Measurements from ENCODE around the gene CAPN13. TPM values are rescaled to one million over a fixed set of nuclear protein-coding genes. Genes with fewer than 3 reads are reported as not detected.

CAPN13 gene
- total and polyA plus RNA-seq, 10 donors, result 0.09 to 1.1 (median 0.36) TPM; not detected in 4

DNA sequence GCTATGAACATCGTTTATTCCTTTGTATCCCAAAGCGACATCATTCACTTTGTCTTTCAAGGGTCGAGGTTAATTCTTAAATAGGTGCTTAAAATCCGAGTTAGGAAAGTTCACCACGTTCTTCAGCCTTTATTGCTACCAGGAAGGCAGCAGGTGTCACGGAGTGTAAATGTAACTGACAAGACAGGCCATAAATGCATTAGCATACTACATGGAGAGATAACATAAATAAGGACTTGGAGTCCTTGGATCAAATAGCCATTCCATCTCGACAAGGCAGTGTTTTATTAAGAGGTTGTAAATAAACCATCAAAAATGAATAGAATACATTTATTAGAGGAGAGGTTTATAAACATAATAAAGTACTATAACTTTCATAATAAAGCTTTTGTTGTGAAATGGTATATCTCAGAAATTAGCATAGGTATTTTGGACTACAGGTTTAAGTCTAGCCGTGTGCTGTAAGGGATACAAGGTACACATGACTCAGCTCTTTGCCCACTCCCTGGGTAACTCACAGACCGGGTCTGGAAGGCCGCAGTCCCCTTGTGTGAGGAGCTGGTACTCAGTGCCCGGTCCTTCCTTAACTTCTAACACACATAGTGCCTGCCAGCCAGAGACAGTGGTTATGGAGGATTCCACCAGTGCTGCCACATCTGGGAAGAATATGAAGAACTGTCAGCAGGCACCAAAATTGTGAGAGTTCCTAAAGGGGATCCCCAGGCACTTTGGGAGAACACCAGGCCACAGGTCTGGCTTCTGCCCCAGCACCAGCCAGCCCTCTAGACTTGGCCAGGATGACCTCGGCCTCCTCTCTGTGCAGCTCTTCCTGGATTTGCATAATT lies 29.4 kb downstream of the CAPN13 start:
- DNase-seq, result no peak
- H3K4me1 ChIP-seq, result peaks cover 0 to 7% (median 0%) of the 10 kb centered on the region in 6 donors
- intact Hi-C loops (cut with DNase I; ENCODE audit: low total_unique reads), result no loop called here
- H3K4me3 ChIP-seq, result no peak overlapping the region
- H3K36me3 ChIP-seq, result no peaks in the 10 kb centered on the region
- peaks cover 0 to 6% (median 0%) of the 10 kb centered on the region in 7 donors for H3K27me3 ChIP-seq (replicated peaks in 1 of 7)
- H3K9me3 ChIP-seq, result no peaks in the 10 kb centered on the region
- TF ChIP-seq, protein P1, sequence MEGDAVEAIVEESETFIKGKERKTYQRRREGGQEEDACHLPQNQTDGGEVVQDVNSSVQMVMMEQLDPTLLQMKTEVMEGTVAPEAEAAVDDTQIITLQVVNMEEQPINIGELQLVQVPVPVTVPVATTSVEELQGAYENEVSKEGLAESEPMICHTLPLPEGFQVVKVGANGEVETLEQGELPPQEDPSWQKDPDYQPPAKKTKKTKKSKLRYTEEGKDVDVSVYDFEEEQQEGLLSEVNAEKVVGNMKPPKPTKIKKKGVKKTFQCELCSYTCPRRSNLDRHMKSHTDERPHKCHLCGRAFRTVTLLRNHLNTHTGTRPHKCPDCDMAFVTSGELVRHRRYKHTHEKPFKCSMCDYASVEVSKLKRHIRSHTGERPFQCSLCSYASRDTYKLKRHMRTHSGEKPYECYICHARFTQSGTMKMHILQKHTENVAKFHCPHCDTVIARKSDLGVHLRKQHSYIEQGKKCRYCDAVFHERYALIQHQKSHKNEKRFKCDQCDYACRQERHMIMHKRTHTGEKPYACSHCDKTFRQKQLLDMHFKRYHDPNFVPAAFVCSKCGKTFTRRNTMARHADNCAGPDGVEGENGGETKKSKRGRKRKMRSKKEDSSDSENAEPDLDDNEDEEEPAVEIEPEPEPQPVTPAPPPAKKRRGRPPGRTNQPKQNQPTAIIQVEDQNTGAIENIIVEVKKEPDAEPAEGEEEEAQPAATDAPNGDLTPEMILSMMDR (IDR thresholded peaks at IDR 0.05 in 8 of 11, conservative IDR thresholded peaks at IDR 0.05 in 3 of 11), result no peak
- no peak for TF ChIP-seq POLR2AphosphoS5 (IDR thresholded peaks at IDR 0.05)
- WGBS, 5 donors, result 80 to 90% (median 86%) methylated on average over 12 of the region's 12 CpGs
- no peak overlapping the region for H3K27ac ChIP-seq

DNA sequence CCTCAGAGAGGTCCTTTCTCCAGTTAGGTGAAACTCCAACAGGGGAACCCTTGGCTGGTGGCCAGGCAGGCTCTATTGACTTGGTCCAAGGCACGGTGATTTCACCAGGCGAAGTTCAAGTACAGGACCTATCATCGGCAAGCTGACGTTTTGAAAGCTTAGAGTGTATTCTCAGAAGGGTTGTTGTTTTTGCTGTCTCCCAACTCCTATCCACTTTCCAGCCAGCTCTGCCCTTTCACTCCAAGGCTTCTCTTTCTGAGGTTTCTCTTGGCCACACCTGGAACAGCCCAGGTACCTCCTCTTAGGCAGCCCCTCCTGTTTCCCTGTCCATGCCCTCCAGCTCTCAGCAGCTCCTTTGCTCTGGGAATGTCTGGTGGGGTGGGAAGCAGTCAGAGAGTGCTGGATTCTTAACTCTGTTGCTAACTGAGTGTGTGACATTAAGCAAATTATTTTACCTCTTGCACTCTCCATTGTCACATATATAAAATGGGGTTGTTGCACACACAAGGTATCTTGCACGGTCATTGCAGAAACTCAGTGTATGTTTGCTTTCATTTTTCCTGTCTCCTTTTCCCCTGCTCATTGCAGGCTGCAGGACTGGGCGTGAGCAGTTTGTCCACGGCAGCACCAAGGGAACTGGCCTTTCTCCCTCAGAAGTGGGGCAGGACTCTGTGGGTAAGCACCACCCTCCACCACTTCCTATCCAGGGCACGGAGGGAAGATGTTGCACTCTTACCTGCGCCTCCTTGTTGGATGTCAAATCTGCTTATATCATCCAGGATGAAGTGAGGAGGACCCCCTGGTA lies 30.2 kb downstream of the CAPN13 start:
- no peak overlapping the region for H3K4me3 ChIP-seq
- peaks cover 0 to 13% (median 0%) of the 10 kb centered on the region in 7 donors for H3K27me3 ChIP-seq (replicated peaks in 1 of 7)
- H3K36me3 ChIP-seq, result no peaks in the 10 kb centered on the region
- intact Hi-C loops (cut with DNase I; ENCODE audit: low total_unique reads), result no loop called here
- WGBS, 5 donors, result 64 to 75% (median 69%) methylated on average over 9 of the region's 9 CpGs
- DNase-seq, result no peak
- no peak overlapping the region for H3K27ac ChIP-seq
- no peak for TF ChIP-seq POLR2A (IDR thresholded peaks at IDR 0.05)
- H3K4me1 ChIP-seq, result peaks cover 0 to 7% (median 0%) of the 10 kb centered on the region in 6 donors
- H3K9me3 ChIP-seq, result no peaks in the 10 kb centered on the region

DNA sequence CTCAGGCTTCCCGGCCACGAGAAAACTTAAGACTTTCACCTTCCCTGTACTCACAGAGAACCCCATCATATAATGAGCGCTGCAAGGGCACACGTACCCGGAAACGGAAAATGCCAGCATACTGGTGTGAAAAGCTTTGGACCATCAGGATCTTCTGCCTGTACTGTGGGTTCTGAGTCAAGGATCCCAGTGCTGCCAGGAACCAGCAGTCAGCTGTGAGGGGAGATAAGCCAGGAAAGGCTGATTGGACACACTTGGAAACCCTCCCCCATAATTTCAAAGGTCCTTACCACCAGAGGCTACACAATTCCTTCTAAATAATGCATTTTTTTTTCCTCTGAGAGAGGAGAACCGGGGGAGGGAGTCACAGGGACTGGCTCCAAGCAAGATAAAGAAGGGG lies 31.4 kb downstream of the CAPN13 start:
- Histone ChIP-seq H3K27ac (no peak overlapping the region), H3K4me3 (no peak overlapping the region), H3K9me3 (no peaks in the 10 kb centered on the region), H3K27me3 (replicated peaks in 1 of 7) (peaks cover 0 to 16% (median 0%) of the 10 kb centered on the region in 7 donors), H3K4me1 (peaks cover 0 to 7% (median 0%) of the 10 kb centered on the region in 6 donors), H3K36me3 (no peaks in the 10 kb centered on the region)
- intact Hi-C loops (cut with DNase I; ENCODE audit: low total_unique reads), result no loop called here
- WGBS, 5 donors, result 27 to 37% (median 31%) methylated on average over 7 of the region's 7 CpGs
- TF ChIP-seq POLR2AphosphoS5 (IDR thresholded peaks at IDR 0.05), result no peak
- TF ChIP-seq, protein P1 (IDR thresholded peaks at IDR 0.05 in 8 of 11, conservative IDR thresholded peaks at IDR 0.05 in 3 of 11), result no peak
- no peak for TF ChIP-seq POLR2A (IDR thresholded peaks at IDR 0.05)
- no peak for DNase-seq

DNA sequence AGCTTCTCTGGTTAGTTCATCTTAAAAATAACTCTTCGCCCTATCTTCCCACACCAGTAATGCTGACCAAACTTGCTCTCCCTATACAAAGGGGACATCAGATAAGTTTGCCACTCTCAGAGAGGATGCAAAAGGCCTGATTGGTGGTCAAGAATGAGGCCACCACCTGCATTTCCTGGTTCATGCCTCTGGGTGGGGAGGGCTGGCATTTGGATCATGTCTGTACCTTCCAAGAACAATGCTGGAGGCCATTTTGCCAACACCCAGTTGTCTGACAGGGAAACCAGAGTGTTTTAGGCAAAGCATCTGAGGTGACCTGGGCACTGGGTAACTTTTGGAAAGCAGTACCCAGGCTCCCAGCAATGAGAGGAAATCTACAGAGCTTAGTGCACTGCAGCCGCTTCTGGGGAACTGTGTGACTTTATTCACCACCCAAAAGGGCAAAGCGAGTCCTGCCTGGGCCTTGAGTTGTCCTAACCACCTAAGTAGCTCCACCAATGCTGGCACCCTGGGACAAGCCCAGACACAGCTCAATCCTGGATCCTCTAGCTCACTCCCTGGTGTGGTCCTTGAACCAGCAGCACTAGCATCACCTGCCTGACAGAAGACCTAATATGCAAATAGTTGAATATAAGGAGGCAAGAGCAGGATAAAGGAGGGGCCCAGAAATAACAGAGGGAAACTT lies 35.1 kb downstream of the CAPN13 start:
- Histone ChIP-seq H3K36me3 (no peaks in the 10 kb centered on the region), H3K4me3 (no peak overlapping the region), H3K27me3 (replicated peaks in 1 of 7) (peaks cover 0 to 29% (median 0%) of the 10 kb centered on the region in 7 donors), H3K9me3 (no peaks in the 10 kb centered on the region), H3K4me1 (peaks cover 0 to 7% (median 0%) of the 10 kb centered on the region in 6 donors), H3K27ac (no peak overlapping the region)
- no peak for TF ChIP-seq POLR2A (IDR thresholded peaks at IDR 0.05)
- no peak for TF ChIP-seq POLR2AphosphoS5 (IDR thresholded peaks at IDR 0.05)
- TF ChIP-seq, protein P1 (IDR thresholded peaks at IDR 0.05 in 8 of 11, conservative IDR thresholded peaks at IDR 0.05 in 3 of 11), result no peak
- intact Hi-C loops (cut with DNase I; ENCODE audit: low total_unique reads), result no loop called here
- WGBS, 5 donors, result 82 to 98% (median 95%) methylated on average over 2 to 3 of the region's 3 CpGs
- DNase-seq, result no peak

All from spleen (tissue), 11 donors.